GM18868 (cell line): ENCODE results near the gene SAMD11.
"Not testable (repeated sequence)": the region's sequence is repeated elsewhere in the genome, so short reads cannot be mapped to it uniquely, and the experiment has no call there.

Experiments used
- ATAC-seq: cut with Tn5 transposase; IDR thresholded peaks from one replicate; pipeline ENCODE4 v1.9.1; 2021; ENCODE audit warnings: mild to moderate bottlenecking, moderate library complexity; ENCODE audit not compliant: unreplicated experiment

The SAMD11 gene

DNA sequence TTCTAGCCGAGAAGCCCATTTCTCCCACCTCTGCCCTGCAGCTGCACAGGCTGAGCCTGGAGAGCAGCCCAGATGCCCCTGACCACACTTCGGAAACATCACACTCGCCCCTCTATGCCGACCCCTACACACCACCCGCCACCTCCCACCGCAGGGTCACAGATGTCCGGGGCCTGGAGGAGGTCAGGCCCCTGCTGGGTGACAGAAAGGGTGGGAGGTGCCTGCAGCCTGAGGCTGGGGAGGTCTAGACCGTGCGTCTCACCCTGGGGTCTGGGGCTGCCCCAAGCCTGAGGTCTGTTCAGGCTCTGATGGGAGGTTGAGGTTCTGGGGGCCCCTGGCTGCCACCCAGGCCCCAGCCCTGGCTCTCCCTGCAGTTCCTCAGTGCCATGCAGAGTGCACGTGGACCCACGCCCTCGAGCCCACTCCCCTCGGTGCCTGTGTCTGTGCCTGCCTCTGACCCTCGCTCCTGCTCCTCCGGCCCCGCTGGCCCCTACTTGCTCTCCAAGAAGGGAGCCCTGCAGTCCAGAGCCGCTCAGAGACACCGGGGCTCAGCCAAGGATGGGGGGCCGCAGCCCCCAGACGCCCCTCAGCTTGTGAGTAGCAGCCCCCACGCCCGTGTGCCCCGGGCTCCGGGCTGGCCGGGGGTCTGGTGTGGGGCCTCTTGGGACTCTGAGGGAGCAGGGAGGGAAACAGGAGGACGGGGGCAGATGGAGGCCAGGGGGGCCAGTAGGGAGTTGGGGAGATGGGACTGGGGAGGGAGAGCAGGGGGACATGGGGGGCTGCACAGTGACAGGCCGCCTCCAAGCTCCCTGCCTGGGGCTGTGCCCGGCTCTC lies 50.0 kb downstream of the SAMD11 start:
- no peak for ATAC-seq

DNA sequence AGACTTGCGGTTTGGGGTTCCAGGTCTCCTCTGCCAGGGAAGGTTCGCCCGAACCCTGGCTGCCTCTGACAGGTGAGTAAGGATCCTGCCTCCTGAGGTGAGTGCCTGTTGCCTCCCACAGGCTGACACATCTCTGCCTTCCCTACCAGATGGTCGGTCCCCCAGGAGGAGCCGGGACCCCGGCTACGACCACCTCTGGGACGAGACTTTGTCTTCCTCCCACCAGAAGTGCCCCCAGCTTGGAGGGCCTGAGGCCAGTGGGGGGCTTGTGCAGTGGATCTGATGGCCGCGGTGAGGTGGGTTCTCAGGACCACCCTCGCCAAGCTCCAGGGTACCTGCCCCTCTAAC lies 50.5 kb downstream of the SAMD11 start:
- no peak for ATAC-seq

- no peak for ATAC-seq
Observed at GRCh38 chr1:974687-975328, 51.1 kb downstream of the SAMD11 start.

DNA sequence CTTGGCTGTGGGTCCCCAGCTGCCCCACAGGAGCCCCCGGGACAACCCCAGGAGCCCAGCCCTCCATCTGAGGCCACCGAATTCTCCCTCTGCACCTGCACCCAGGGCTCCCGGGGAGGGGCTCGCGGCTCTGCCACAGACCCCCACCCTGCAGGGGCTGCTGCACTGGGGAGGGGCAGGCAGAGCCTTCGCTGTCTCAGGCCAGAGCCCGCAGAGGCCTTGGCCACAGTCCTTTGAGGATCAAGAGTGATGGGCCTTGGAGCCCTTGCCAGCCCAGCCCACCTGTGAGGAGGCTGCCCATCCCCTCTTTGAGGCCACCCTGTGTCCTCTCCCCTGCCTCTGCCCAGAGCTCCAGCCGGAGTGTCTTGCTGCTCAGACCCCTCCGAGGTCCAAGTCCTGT lies 51.6 kb downstream of the SAMD11 start:
- ATAC-seq = no peak

DNA sequence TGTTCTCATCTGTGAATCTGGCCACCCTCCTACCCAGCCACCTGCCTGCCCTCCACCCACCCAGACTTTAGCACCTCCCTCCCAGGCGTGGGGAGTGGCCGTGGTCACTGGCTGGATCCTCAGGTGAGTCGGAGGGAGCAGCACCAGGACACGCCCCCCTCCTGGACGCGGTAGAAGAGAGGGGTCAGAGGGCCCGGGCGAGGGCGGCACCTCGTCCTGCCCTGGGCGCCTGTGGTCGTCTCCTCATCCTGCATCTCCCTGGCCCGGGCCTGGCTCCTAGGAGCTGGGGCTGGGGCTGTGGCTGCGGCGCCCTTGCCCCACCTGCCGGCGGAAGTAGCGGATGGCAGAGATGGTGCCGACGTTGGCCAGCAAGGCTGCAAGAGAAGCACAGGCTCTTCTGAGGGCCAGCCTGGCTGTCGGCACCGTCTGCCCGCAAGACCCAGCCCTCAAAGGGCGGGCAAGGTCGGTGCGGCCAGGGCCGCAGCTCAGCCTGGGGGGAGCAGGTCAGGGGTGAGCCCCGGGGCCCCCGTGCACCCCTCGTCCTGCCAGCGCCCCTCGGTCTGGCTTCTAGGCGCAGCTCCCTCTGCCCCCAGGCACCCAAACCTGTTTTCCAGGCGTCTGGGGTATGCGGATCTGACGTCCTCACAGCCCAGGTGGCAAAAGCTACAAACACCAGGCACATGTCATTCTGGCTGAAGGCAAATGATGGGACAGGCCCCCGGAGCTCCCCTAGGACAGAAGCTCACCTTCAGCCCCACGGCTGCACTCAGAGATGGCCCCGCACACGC lies 52.4 kb downstream of the SAMD11 start:
- peak; percentile 52 for ATAC-seq

DNA sequence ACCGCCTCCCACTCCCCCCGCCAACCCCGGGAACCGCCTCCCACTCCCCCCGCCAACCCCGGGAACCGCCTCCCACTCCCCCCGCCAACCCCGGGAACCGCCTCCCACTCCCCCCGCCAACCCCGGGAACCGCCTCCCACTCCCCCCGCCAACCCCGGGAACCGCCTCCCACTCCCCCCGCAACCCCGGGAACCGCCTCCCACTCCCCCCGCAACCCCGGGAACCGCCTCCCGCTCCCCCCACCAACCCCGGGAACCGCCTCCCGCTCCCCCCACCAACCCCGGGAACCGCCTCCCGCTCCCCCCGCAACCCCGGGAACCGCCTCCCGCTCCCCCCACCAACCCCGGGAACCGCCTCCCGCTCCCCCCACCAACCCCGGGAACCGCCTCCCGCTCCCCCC lies 53.1 kb downstream of the SAMD11 start:
- not testable (repeated sequence) for ATAC-seq

GRCh38 chr1:978069-978834 lies 54.5 kb downstream of the SAMD11 start:
- ATAC-seq = no peak

DNA sequence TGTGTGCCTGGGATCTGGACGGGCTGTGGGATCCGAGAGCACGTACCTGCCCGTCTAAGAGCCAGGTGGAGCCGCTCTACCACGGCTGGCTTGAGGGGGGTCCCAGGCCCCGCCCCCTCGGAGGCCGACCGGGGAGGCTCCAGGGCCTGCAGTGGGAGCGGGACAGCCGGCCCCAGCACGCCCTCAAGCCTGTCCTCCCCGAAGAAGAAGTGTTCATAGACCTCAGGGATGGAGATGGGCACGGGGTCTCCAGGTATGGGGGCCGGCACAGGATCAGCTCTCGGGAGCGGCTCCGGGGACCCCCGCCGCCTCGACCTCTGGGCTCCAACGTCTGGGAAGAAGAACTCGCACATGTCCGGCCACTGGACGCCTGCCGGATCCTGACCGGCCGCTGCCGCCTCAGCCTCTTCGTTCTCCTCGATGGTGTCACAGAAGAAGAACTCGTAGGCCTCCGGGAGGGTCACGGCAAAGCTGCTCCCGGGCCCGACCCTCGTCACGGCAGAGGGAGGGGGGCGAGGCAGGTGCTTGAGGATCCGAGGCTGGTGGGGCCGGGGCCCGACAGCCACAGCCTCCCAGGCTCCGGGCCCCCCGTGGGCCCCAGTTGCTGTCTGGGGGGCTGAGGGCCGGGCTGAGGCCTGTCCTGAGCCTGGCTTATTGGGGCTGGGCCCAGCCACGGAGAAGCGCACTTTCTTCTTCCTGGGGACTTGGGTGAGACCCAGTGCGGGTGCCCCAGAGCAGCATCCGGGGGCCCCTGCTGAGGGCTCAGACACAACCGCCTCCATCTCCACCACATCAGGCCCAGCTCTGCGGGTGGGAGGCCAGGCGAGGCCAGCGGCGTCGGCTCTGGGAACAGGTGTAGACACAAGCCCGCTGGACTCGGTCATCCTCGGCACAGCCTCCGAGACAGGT lies 55.4 kb downstream of the SAMD11 start:
- ATAC-seq = no peak

DNA sequence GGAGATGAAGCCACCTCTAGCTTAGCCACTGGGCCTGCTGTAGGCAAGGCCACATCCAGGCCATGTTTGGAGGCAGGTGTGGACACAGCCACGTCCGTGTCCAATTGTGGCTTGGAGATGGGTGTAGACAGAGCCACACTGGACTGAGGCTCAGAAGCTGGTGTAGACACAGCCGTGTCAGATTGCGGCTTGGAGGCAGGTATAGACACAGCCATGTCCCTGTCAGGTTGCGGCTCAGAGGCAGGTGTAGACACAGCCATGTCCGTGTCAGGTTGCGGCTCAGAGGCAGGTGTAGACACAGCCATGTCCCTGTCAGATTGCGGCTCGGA lies 56.0 kb downstream of the SAMD11 start:
- ATAC-seq = no peak

- ATAC-seq = no peak
Observed at GRCh38 chr1:980137-980571, 56.4 kb downstream of the SAMD11 start.

DNA sequence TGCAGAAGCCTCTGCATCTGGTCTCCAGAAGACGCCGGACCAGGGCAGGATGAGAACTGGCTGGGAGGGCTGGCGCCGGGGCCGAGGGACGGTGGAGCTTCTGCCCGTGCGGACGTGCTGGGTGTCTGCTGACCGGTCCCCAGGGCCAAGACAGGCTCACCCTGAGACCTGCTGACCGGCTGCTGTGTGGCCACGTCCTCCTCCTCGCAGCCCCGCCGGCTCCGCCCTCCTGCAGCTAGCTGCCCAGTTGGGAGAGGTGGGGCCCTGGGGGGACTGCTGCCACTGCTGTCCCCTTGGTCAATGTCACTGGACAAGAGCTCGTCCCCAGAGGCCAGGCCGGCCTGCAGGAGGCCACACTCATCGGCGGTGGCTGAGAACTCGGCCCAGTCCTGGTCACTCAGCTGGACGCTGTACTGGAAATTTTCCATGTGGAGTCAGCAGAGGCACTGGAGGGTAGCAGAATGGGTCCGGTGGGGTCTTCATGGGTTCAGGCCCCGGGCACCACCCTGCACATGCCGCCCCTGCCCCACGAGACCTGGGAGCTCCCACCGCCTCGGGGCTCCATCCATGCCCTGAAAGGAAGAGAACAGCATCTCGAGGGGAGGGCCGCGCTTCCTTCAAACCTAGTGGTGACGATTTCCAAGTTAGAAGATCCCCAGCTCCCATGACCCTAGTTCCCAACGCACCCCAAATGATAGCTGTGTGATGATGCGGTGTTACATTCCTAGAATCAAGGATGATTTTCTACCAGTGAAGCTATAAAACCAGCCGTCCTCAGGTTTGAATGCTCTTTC lies 57.1 kb downstream of the SAMD11 start:
- ATAC-seq = no peak

- ATAC-seq = no peak
Observed at GRCh38 chr1:981491-981954, 57.8 kb downstream of the SAMD11 start.

DNA sequence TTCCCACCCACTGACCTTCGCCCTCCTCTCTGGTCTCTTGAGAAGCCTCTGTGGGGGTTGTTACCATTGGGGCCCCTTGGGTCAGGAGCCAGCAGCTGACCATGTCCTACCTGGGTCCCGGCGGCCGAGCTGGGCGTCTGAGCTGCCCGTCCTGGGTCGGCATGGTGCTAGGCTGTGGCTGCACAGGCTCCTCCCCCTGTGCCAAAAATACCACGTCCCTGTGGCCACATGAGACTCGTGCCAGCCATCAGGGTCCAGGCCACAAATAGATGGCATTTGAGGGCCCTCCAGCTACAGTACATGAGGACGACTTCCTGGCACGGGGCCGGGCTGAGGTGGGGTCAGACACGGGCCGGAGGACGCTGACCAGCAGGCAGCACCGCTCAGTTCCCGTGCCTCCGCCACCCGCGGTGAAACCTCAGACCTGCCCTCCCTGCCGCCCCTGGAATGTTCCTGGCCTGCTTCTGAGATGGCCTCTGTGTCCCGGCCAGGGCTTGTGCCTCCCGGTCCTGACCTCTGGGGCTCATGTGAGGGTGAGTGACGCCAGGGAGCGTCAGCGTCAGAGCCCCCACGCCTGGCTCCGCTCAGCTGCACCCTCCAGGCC lies 58.3 kb downstream of the SAMD11 start, which contains the start of gene PERM1:
PERM1 (minus strand) TSS at position 139 of the 604 bp plus-strand sequence. CDS start 1,064 bp downstream, outside the sequence.
- ATAC-seq = no peak

- ATAC-seq = no peak
Observed at GRCh38 chr1:982765-983436, 59.2 kb downstream of the SAMD11 start.

GRCh38 chr1:983798-984475 lies 60.2 kb downstream of the SAMD11 start:
- ATAC-seq = no peak

- no peak for ATAC-seq
Observed at GRCh38 chr1:984476-984814, 60.7 kb downstream of the SAMD11 start.

- ATAC-seq = no peak
Observed at GRCh38 chr1:985126-985525, 61.4 kb downstream of the SAMD11 start.

DNA sequence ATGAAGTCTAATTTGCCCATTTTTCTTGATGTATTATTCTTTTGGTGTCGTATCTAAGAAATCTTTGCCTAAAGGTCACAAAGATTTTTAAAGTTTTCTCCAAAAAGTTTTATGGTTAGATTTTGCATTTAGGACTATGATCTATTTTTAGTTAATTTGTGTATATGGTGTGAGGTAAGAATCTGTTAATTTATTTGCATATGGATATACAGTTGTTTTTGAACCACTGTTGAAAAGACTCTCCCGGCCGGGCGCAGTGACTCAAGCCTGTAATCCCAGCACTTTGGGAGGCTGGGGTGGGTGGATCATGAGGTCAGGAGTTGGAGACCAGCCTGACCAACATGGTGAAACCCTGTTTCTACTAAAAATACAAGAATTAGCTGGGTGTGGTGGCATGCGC lies 64.3 kb downstream of the SAMD11 start:
- ATAC-seq = not testable (repeated sequence)
